ENCODE results near the gene CAMK1D. TPM values are rescaled to one million over a fixed set of nuclear protein-coding genes. Genes with fewer than 3 reads are reported as not detected.

Gene CAMK1D
- total and polyA plus RNA-seq, 2 donors (not counting 3 experiments of a cell fraction or from before 2014, with no cell fraction given): 0.37 to 4.2 TPM

GRCh38 chr10:12684784-12685183 is 335.4 kb downstream of the CAMK1D start:
- no peak for FAIRE-seq

More at GRCh38 chr10:12684784-12685183, 335.4 kb downstream of the CAMK1D start:
- ChIA-PET CTCF (interaction anchor here (1.5 kb wide), 1 partner anchor 28 kb away, joined by 6 read pairs; no protein-coding TSS in a partner anchor), POLR2A (no interaction called here)
- no peak overlapping the region for H3K27ac ChIP-seq (ENCODE audit: insufficient read depth, low read depth, low read length)
- no peak overlapping the region for H3K4me3 ChIP-seq (replicated peaks in 1 of 3; ENCODE audit: insufficient read depth in 1 of 3, low read depth in 1 of 3, low read length in 3 of 3)
- DNase-seq (ENCODE audit: low read depth, low spot score): no peak
- H2AFZ ChIP-seq (ENCODE audit: low read depth, low read length): no peak overlapping the region
- no peaks in the 10 kb centered on the region for H3K36me3 ChIP-seq (ENCODE audit: control insufficient read depth in 2 of 2, extremely low read depth in 1 of 2, insufficient read depth in 2 of 2, low read length in 2 of 2)
- no TSS peak for BruUV-seq (replicated peaks)
- no peaks in the 10 kb centered on the region for H4K20me1 ChIP-seq (replicated peaks; ENCODE audit: control insufficient read depth, extremely low read depth, insufficient read depth, low read length)
- H3K9me1 ChIP-seq (replicated peaks; ENCODE audit: control insufficient read depth, extremely low read depth, insufficient read depth, low read length): no peaks in the 10 kb centered on the region
- dilution Hi-C loops (cut with MboI; ENCODE audit: extremely low pct_ligation_motif_present, low sequenced_read_pairs): no loop called here
- H3K4me1 ChIP-seq (ENCODE audit: control insufficient read depth, extremely low read depth, insufficient read depth, low read length): no peaks in the 10 kb centered on the region
- H3K4me2 ChIP-seq (ENCODE audit: insufficient read depth, low read length): no peak overlapping the region
- TF ChIP-seq POLR2AphosphoS5 (IDR thresholded peaks at IDR 0.05; ENCODE audit: insufficient read depth, low read depth, low read length) (no peak), MAX (IDR thresholded peaks at IDR 0.05; ENCODE audit: insufficient read depth, insufficient read length) (no peak), GATA2 (IDR thresholded peaks at IDR 0.05; ENCODE audit: insufficient read depth, insufficient read length, low read depth, low read length) (no peak), FOS (IDR thresholded peaks at IDR 0.05; ENCODE audit: borderline replicate concordance, insufficient read depth, low read length) (no peak), CTCF (IDR thresholded peaks at IDR 0.05; ENCODE audit: extremely low read depth in 1 of 2, insufficient read depth in 1 of 2, low read depth in 1 of 2, low read length in 2 of 2) (no peak), EZH2 (IDR thresholded peaks at IDR 0.05; ENCODE audit: borderline replicate concordance, low read depth, low read length, severe bottlenecking) (no peak), POLR2A (IDR thresholded peaks at IDR 0.05; ENCODE audit: low read depth, low read length) (no peak)
- H3K9ac ChIP-seq (replicated peaks; ENCODE audit: extremely low read depth, insufficient read depth, low read length): no peak overlapping the region
- intact Hi-C loops (cut with micrococcal nuclease): no loop called here
- H3K9me3 ChIP-seq (replicated peaks; ENCODE audit: control insufficient read depth, insufficient read depth, low read length): no peaks in the 10 kb centered on the region
- H3K79me2 ChIP-seq (ENCODE audit: control insufficient read depth, insufficient read depth, low read length): no peaks in the 10 kb centered on the region
- no peaks in the 10 kb centered on the region for H3K27me3 ChIP-seq (ENCODE audit: control insufficient read depth in 2 of 2, insufficient read depth in 2 of 2, low read length in 2 of 2)

Data from endothelial cell of umbilical vein (primary cell).